OCI-LY3 (cell line): ENCODE data around the gene TMEM72.

ENCODE experiments used
- EZH2phosphoT487 ChIP-seq: fragments of 200-600 bp; shearing (Covaris generic); IDR thresholded peaks from 2 replicates; pipeline ENCODE4 v1.6.1; 2018; ENCODE audit warnings: antibody characterized with exemption, mixed run types, low read depth
- TF ChIP-seq, protein P1 (sequence below): fragments of 200-600, 300-600 bp; sonication (generic); IDR thresholded peaks from 2 replicates; pipeline ENCODE4 v1.5.1; 2014; ENCODE audit warnings: antibody characterized with exemption, low read length, low read depth

DNA sequence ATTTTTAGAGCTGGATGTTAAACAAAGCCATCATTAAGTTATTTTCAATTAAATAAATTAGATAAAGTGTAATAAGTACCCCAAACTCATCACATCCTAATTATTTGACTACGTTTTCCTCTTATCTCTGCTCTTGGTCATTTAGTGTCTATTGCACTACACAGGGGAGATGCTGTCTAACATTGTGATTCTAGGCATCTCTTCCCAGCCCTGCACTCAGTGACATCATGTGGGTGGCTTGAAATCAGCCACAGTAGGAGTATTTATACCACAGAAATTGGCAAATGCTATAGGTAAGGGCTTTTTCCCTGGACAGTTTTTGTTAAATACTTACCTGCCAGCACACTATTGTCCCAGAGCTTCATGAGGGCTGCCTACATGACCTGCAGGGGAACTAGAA is 21.3 kb upstream of the TMEM72 start:
- TF ChIP-seq EZH2phosphoT487, result no peak
- TF ChIP-seq, protein P1, sequence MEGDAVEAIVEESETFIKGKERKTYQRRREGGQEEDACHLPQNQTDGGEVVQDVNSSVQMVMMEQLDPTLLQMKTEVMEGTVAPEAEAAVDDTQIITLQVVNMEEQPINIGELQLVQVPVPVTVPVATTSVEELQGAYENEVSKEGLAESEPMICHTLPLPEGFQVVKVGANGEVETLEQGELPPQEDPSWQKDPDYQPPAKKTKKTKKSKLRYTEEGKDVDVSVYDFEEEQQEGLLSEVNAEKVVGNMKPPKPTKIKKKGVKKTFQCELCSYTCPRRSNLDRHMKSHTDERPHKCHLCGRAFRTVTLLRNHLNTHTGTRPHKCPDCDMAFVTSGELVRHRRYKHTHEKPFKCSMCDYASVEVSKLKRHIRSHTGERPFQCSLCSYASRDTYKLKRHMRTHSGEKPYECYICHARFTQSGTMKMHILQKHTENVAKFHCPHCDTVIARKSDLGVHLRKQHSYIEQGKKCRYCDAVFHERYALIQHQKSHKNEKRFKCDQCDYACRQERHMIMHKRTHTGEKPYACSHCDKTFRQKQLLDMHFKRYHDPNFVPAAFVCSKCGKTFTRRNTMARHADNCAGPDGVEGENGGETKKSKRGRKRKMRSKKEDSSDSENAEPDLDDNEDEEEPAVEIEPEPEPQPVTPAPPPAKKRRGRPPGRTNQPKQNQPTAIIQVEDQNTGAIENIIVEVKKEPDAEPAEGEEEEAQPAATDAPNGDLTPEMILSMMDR, result no peak
